HFFc6 (cell line): ENCODE data around the gene PDE3B. TPM values are rescaled to one million over a fixed set of nuclear protein-coding genes. Genes with fewer than 3 reads are reported as not detected.
"Not testable (repeated sequence)": the region's sequence is repeated elsewhere in the genome, so short reads cannot be mapped to it uniquely, and the experiment has no call there.

Experiments
- DNase-seq: peaks from one replicate; pipeline ENCODE4 v3.0.0-alpha.2; 2018
- H3K27ac Mint-ChIP-seq: 2 replicates; pipeline ENCODE4 v1.8.0; 2020; ENCODE audit warnings: mild to moderate bottlenecking, mixed read lengths
- H3K27me3 Mint-ChIP-seq: 2 replicates; pipeline ENCODE4 v1.8.0; 2021; ENCODE audit warnings: mild to moderate bottlenecking, moderate library complexity, mixed read lengths; ENCODE audit not compliant: insufficient read depth
- H3K36me3 Mint-ChIP-seq: 2 replicates; pipeline ENCODE4 v1.8.0; 2021; ENCODE audit warnings: low read depth, mixed read lengths
- H3K4me1 Mint-ChIP-seq: 2 replicates; pipeline ENCODE4 v1.8.0; 2020; ENCODE audit warnings: low read depth, mixed read lengths
- H3K4me3 Mint-ChIP-seq: 2 replicates; pipeline ENCODE4 v1.8.0; 2020; ENCODE audit warnings: mild to moderate bottlenecking, moderate library complexity, mixed read lengths
- H3K9me3 Mint-ChIP-seq: 2 replicates; pipeline ENCODE4 v1.8.0; 2020; ENCODE audit warnings: mild to moderate bottlenecking, mixed read lengths
- CTCF ChIP-seq: fragments of 200-600 bp; sonication (generic); IDR thresholded peaks from 2 replicates; pipeline ENCODE4 v1.5.0; 2021; ENCODE audit warnings: antibody characterized with exemption, mild to moderate bottlenecking
- total RNA-seq, 6 experiments: library from RNA; stranded (reverse); fragmentation: NEBNext Ultra II Directional; extraction: Animal tissue kit (Norgen Biotek cat#: 25700); gene quantifications; 2 replicates in 1 of 6; 3 replicates in 5 of 6; pipeline ENCODE4 v1.2.3, GENCODE V29; 2021

PDE3B gene
- total RNA-seq, 6 experiments from 2014 or later = 0.05 to 0.06 TPM; not detected in 4

DNA sequence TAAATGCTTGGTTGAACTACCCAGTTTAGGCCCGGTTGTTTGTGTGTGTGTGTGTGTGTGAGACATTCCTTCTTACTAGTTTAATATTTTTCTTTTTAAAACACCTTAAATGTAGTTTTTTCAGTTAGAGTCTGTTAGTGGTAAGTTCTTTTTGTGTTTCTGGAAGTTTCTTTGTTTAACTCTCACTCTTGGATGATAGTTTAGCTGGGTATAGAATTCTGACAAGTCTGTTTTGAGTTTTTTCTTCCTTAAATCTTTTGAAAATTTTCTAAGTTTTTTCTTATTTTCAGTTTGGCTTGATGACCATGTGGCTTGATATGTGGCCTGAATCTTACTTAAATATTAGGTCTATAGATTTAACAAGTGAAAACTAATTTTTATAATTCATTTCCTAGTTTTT is 60.1 kb downstream of the PDE3B start:
- H3K4me1 Mint-ChIP-seq = no peaks in the 10 kb centered on the region
- H3K36me3 Mint-ChIP-seq = no peaks in the 10 kb centered on the region
- DNase-seq = no peak
- H3K9me3 Mint-ChIP-seq = peaks cover 12% of the 10 kb centered on the region
- no peak for TF ChIP-seq CTCF
- H3K4me3 Mint-ChIP-seq = no peak overlapping the region
- no peaks in the 10 kb centered on the region for H3K27me3 Mint-ChIP-seq
- no peak overlapping the region for H3K27ac Mint-ChIP-seq

GRCh38 chr11:14705067-14705466 is 61.5 kb downstream of the PDE3B start:
- H3K4me1 Mint-ChIP-seq = no peaks in the 10 kb centered on the region
- no peaks in the 10 kb centered on the region for H3K36me3 Mint-ChIP-seq
- no peak overlapping the region for H3K4me3 Mint-ChIP-seq
- H3K27ac Mint-ChIP-seq = no peak overlapping the region
- TF ChIP-seq CTCF = no peak
- H3K27me3 Mint-ChIP-seq = no peaks in the 10 kb centered on the region
- peaks cover 12% of the 10 kb centered on the region for H3K9me3 Mint-ChIP-seq
- DNase-seq = no peak

- Mint-ChIP-seq H3K9me3 (peaks cover 5% of the 10 kb centered on the region), H3K27ac (no peak overlapping the region), H3K36me3 (peaks cover 4% of the 10 kb centered on the region), H3K4me3 (no peak overlapping the region), H3K27me3 (no peaks in the 10 kb centered on the region), H3K4me1 (no peaks in the 10 kb centered on the region)
- no peak for DNase-seq
- TF ChIP-seq CTCF = no peak
Measured at GRCh38 chr11:14713496-14714244, 70.1 kb downstream of the PDE3B start.

DNA sequence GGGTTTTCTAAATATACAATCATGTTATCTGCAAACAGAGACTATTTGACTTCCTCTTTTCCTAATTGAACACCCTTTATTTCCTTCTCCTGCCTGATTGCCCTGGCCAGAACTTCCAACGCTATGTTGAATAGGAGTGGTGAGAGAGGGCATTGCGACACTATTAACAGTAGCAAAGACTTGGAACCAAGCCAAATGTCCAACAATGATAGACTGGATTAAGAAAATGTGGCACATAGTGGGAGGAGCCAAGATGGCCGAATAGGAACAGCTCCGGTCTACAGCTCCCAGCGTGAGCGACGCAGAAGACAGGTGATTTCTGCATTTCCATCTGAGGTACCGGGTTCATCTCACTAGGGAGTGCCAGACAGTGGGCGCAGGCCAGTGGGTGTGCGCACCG is 72.1 kb downstream of the PDE3B start:
- not testable (repeated sequence) for H3K27me3 Mint-ChIP-seq, H3K4me1 Mint-ChIP-seq, H3K4me3 Mint-ChIP-seq, H3K36me3 Mint-ChIP-seq, DNase-seq, H3K27ac Mint-ChIP-seq, H3K9me3 Mint-ChIP-seq

DNA sequence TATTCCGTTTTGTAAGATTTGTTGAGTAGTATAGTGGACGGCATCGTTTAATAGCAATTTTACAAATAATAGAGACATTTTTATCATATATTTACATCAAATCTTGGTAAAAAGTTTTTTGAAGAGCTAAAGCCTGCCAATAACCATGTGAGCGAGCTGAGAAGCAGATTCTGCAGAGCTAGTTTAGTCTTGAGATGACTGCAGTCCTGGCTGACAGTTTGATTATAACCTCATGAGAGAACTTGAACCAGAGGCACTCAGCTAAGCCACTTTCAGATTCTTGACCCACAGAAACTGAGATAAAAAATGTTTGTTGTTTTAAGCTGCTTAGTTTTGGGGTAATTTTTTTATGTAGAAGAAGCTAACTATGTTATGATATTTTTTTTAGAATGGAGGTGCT is 78.9 kb downstream of the PDE3B start:
- no peak for DNase-seq
- Mint-ChIP-seq H3K36me3 (no peaks in the 10 kb centered on the region), H3K4me1 (no peaks in the 10 kb centered on the region), H3K27me3 (no peaks in the 10 kb centered on the region; the same call in 1 of the 2 replicates), H3K4me3 (no peak overlapping the region), H3K27ac (no peak overlapping the region), H3K9me3 (0 out of 2 replicates have a peak, but pooled peaks cover 3% of the 10 kb centered on the region)
- TF ChIP-seq CTCF = no peak

GRCh38 chr11:14725150-14725549 is 81.5 kb downstream of the PDE3B start:
- H3K36me3 Mint-ChIP-seq = no peaks in the 10 kb centered on the region
- H3K4me3 Mint-ChIP-seq = no peak overlapping the region
- peaks cover 8% of the 10 kb centered on the region; the same call in 1 of the 2 replicates for H3K9me3 Mint-ChIP-seq
- DNase-seq = no peak
- TF ChIP-seq CTCF = no peak
- H3K27me3 Mint-ChIP-seq = no peaks in the 10 kb centered on the region; the same call in 1 of the 2 replicates
- no peaks in the 10 kb centered on the region for H3K4me1 Mint-ChIP-seq
- no peak overlapping the region for H3K27ac Mint-ChIP-seq
